GM19372 (cell line): ENCODE measurements around the gene FRAS1.
"Not testable (repeated sequence)": the region's sequence is repeated elsewhere in the genome, so short reads cannot be mapped to it uniquely, and the experiment has no call there.

Source experiments
- ATAC-seq: cut with Tn5 transposase; IDR thresholded peaks from one replicate; pipeline ENCODE4 v1.9.1; 2021; ENCODE audit warnings: mild to moderate bottlenecking, low read depth, moderate library complexity; ENCODE audit not compliant: unreplicated experiment

FRAS1 gene

GRCh38 chr4:78477276-78477675 lies 420.2 kb downstream of the FRAS1 start:
- no peak for ATAC-seq

GRCh38 chr4:78478523-78478922 lies 421.4 kb downstream of the FRAS1 start:
- no peak for ATAC-seq

GRCh38 chr4:78480286-78480685 lies 423.2 kb downstream of the FRAS1 start:
- no peak for ATAC-seq

GRCh38 chr4:78481180-78481579 lies 424.1 kb downstream of the FRAS1 start:
- ATAC-seq: no peak

- ATAC-seq: no peak
These were observed 425.2 kb downstream of the FRAS1 start for GRCh38 chr4:78482281-78482680.

GRCh38 chr4:78483811-78484210 lies 426.7 kb downstream of the FRAS1 start:
- ATAC-seq: no peak

GRCh38 chr4:78484574-78484973 lies 427.5 kb downstream of the FRAS1 start:
- no peak for ATAC-seq

GRCh38 chr4:78493731-78494130 lies 436.6 kb downstream of the FRAS1 start:
- ATAC-seq: no peak

GRCh38 chr4:78496021-78496643 lies 439.0 kb downstream of the FRAS1 start:
- ATAC-seq: no peak

- ATAC-seq: not testable (repeated sequence)
These were observed 449.1 kb downstream of the FRAS1 start for GRCh38 chr4:78506260-78506659.

- ATAC-seq: no peak
These were observed 451.9 kb downstream of the FRAS1 start for GRCh38 chr4:78509043-78509442.

- ATAC-seq: no peak
These were observed 453.0 kb downstream of the FRAS1 start for GRCh38 chr4:78510108-78510507.

GRCh38 chr4:78510681-78511080 lies 453.6 kb downstream of the FRAS1 start:
- ATAC-seq: no peak

- ATAC-seq: no peak
These were observed 455.3 kb downstream of the FRAS1 start for GRCh38 chr4:78512357-78512920.

GRCh38 chr4:78513411-78513975 lies 456.4 kb downstream of the FRAS1 start:
- no peak for ATAC-seq

GRCh38 chr4:78517050-78517652 lies 460.0 kb downstream of the FRAS1 start:
- no peak for ATAC-seq

GRCh38 chr4:78518561-78518960 lies 461.4 kb downstream of the FRAS1 start:
- no peak for ATAC-seq

- no peak for ATAC-seq
These were observed 462.8 kb downstream of the FRAS1 start for GRCh38 chr4:78519962-78520361.

GRCh38 chr4:78520808-78521226 lies 463.7 kb downstream of the FRAS1 start:
- ATAC-seq: no peak

GRCh38 chr4:78524009-78524408 lies 466.9 kb downstream of the FRAS1 start:
- no peak for ATAC-seq

- ATAC-seq: no peak
These were observed 468.4 kb downstream of the FRAS1 start for GRCh38 chr4:78525559-78525958.

GRCh38 chr4:78527103-78527502 lies 470.0 kb downstream of the FRAS1 start:
- no peak for ATAC-seq
